Activated CD4-positive, alpha-beta T cell treated with anti-CD3 and anti-CD28 coated beads for 24 hours (primary cell): ENCODE measurements around the gene SHROOM2.

Experiments used
- DNase-seq, 2 donors: peaks; one replicate each; pipeline ENCODE4 v3.0.0-alpha.2; 2020; ENCODE audit warnings: low read depth in 2 of 2

SHROOM2 gene

GRCh38 chrX:9943420-9943819, 157.2 kb downstream of the SHROOM2 start:
- DNase-seq, result no peak

GRCh38 chrX:9947131-9947794, 161.0 kb downstream of the SHROOM2 start:
- DNase-seq, result no peak

- no peak for DNase-seq
Observed at GRCh38 chrX:9948406-9948805, 162.2 kb downstream of the SHROOM2 start.

GRCh38 chrX:9952300-9952699, 166.1 kb downstream of the SHROOM2 start:
- no peak for DNase-seq

- DNase-seq, result no peak
Observed at GRCh38 chrX:9953396-9953795, 167.2 kb downstream of the SHROOM2 start.

GRCh38 chrX:9955506-9955905, 169.3 kb downstream of the SHROOM2 start:
- no peak for DNase-seq

GRCh38 chrX:9957743-9958142, 171.5 kb downstream of the SHROOM2 start:
- no peak for DNase-seq

GRCh38 chrX:9958183-9958582, 172.0 kb downstream of the SHROOM2 start:
- DNase-seq, result no peak

GRCh38 chrX:9961750-9962149, 175.5 kb downstream of the SHROOM2 start:
- DNase-seq, result no peak

- DNase-seq, result no peak
Observed at GRCh38 chrX:9966775-9967408, 180.7 kb downstream of the SHROOM2 start, which contains the start of gene CLDN34. Gene CLDN34 (plus strand): TSS chrX:9967358. CDS start chrX:9967358, 0 bp downstream.

GRCh38 chrX:9977635-9978034, 191.4 kb downstream of the SHROOM2 start:
- no peak for DNase-seq

GRCh38 chrX:9980401-9980800, 194.2 kb downstream of the SHROOM2 start:
- DNase-seq, result no peak

GRCh38 chrX:9980927-9981326, 194.7 kb downstream of the SHROOM2 start:
- no peak for DNase-seq

GRCh38 chrX:9983441-9983840, 197.2 kb downstream of the SHROOM2 start:
- no peak for DNase-seq

GRCh38 chrX:9983846-9984245, 197.6 kb downstream of the SHROOM2 start:
- no peak for DNase-seq

GRCh38 chrX:9988762-9989161, 202.5 kb downstream of the SHROOM2 start:
- DNase-seq, result no peak

- no peak for DNase-seq
Observed at GRCh38 chrX:9992061-9992460, 205.8 kb downstream of the SHROOM2 start.

- no peak for DNase-seq
Observed at GRCh38 chrX:9992724-9993123, 206.5 kb downstream of the SHROOM2 start.

GRCh38 chrX:9995855-9996339, 209.7 kb downstream of the SHROOM2 start:
- peak; percentile 63 to 73 for DNase-seq

- no peak for DNase-seq
Observed at GRCh38 chrX:9997041-9997440, 210.8 kb downstream of the SHROOM2 start.

GRCh38 chrX:9997524-9997923, 211.3 kb downstream of the SHROOM2 start:
- peak; percentile 27 to 48 for DNase-seq
